SH-SY5Y (cell line): Measurements from ENCODE around the gene CTNNA3.

Source experiments
- GATA2 ChIP-seq: IDR thresholded peaks from 2 replicates; pipeline ENCODE4 v1.6.1; 2011; ENCODE audit warnings: mild to moderate bottlenecking, low read depth, low read length
- GATA3 ChIP-seq: IDR thresholded peaks from 2 replicates; pipeline ENCODE4 v1.6.1; 2011; ENCODE audit warnings: low read depth, mild to moderate bottlenecking, low read length, moderate library complexity

DNA sequence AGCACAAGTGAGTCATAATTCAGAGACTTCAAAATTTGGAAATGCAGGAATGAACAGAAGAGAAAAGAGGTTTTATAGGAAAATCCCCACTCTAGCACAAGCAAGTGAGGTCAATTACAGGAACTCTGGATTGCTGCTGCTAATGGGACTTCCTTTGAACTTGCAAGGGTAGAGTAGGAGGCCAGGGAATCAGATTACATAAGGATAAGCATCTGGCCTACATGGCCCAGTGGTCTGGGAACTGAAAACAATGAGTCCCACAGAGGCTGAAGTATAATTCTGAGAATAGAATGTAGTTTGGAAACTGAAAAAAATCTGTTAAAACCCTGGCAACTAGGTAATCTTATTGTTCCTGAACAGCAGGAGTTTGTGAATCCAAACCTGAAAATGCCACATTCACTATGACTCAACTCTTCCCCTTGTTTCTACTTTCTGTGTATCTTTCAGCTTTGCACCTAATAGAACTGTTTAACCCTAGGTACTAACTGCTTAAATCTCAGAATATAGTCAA, 66.5 kb downstream of the CTNNA3 start:
- TF ChIP-seq GATA2 = no peak
- no peak for TF ChIP-seq GATA3
